DOHH2 (cell line): ENCODE data around the gene ADAMTS16.

Source experiments
- H3F3A ChIP-seq: fragments of 200-600 bp; sonication (generic), shearing (Covaris generic); 2 replicates; pipeline ENCODE4 v1.6.0; 2016; ENCODE audit warnings: antibody characterized with exemption, mild to moderate bottlenecking; ENCODE audit not compliant: control insufficient read depth, insufficient read depth
- H3K27ac ChIP-seq: fragments of 200-600 bp; sonication (generic); 2 replicates; pipeline ENCODE4 v1.5.1; 2014; ENCODE audit warnings: low read depth, mild to moderate bottlenecking, low read length, moderate library complexity
- H3K27me3 ChIP-seq: fragments of 200-600 bp; sonication (generic); 2 replicates; pipeline ENCODE4 v1.6.1; 2014; ENCODE audit warnings: mild to moderate bottlenecking, low read length, mixed read lengths; ENCODE audit not compliant: control insufficient read depth
- H3K36me3 ChIP-seq: fragments of 200-600 bp; sonication (generic); 2 replicates; pipeline ENCODE4 v1.6.1; 2014; ENCODE audit warnings: mild to moderate bottlenecking, low read length, moderate library complexity, mixed read lengths; ENCODE audit not compliant: control insufficient read depth
- H3K4me1 ChIP-seq: fragments of 200-600 bp; sonication (generic); 2 replicates; pipeline ENCODE4 v1.6.1; 2014; ENCODE audit warnings: mild to moderate bottlenecking, low read length, mixed read lengths; ENCODE audit not compliant: control insufficient read depth
- H3K4me2 ChIP-seq: fragments of 200-600 bp; sonication (generic); 2 replicates; pipeline ENCODE4 v1.6.0; 2014; ENCODE audit warnings: mild to moderate bottlenecking, low read length, moderate library complexity
- H3K4me3 ChIP-seq: fragments of 200-600 bp; sonication (generic); 2 replicates; pipeline ENCODE4 v1.5.1; 2014; ENCODE audit warnings: mild to moderate bottlenecking, low read length, mixed read lengths
- H3K79me2 ChIP-seq: fragments of 200-600 bp; sonication (generic); 2 replicates; pipeline ENCODE4 v1.6.1; 2014; ENCODE audit warnings: mild to moderate bottlenecking, low read length, mixed read lengths; ENCODE audit not compliant: control insufficient read depth
- H3K9me2 ChIP-seq: fragments of 200-600 bp; sonication (generic); replicated peaks from 2 replicates; pipeline ENCODE4 v1.6.1; 2014; ENCODE audit warnings: mild to moderate bottlenecking, low read length, mixed read lengths; ENCODE audit not compliant: control insufficient read depth
- H3K9me3 ChIP-seq: fragments of 200-600 bp; sonication (generic); 2 replicates; pipeline ENCODE4 v1.6.1; 2014; ENCODE audit warnings: antibody characterized with exemption, low read length, mixed read lengths; ENCODE audit not compliant: control insufficient read depth, insufficient read depth
- H4K20me1 ChIP-seq: fragments of 200-600 bp; sonication (generic); 2 replicates; pipeline ENCODE4 v1.6.0; 2014; ENCODE audit warnings: low read depth, mild to moderate bottlenecking, antibody characterized with exemption, low read length, moderate library complexity; ENCODE audit not compliant: control insufficient read depth, insufficient read depth
- EZH2phosphoT487 ChIP-seq: fragments of 200-600 bp; sonication (generic); IDR thresholded peaks from 2 replicates; pipeline ENCODE4 v1.6.1; 2017; ENCODE audit warnings: borderline replicate concordance, mild to moderate bottlenecking, antibody characterized with exemption, low read length, moderate library complexity, mixed read lengths
- TF ChIP-seq, protein P1 (sequence below): fragments of 200-600 bp; sonication (generic); IDR thresholded peaks from one replicate; pipeline ENCODE4 v1.5.1; 2014; ENCODE audit warnings: antibody characterized with exemption, mild to moderate bottlenecking, low read depth, low read length; ENCODE audit not compliant: poor library complexity, severe bottlenecking

ADAMTS16 gene

DNA sequence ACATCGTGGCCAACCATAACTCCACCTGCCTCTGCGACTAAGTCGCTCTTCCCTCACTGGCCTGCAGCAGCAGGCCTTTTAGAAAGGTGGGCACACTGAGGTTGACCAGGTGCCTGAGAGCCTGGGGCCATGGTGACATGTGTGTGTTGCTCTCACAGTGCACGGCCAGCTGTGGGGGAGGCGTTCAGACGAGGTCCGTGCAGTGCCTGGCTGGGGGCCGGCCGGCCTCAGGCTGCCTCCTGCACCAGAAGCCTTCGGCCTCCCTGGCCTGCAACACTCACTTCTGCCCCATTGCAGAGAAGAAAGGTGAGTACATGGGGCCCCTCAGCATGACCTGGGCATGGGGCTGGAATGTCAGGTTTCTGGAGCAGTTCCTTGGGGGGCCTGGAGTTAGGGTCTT, 177.8 kb downstream of the ADAMTS16 start:
- TF ChIP-seq, protein P1, sequence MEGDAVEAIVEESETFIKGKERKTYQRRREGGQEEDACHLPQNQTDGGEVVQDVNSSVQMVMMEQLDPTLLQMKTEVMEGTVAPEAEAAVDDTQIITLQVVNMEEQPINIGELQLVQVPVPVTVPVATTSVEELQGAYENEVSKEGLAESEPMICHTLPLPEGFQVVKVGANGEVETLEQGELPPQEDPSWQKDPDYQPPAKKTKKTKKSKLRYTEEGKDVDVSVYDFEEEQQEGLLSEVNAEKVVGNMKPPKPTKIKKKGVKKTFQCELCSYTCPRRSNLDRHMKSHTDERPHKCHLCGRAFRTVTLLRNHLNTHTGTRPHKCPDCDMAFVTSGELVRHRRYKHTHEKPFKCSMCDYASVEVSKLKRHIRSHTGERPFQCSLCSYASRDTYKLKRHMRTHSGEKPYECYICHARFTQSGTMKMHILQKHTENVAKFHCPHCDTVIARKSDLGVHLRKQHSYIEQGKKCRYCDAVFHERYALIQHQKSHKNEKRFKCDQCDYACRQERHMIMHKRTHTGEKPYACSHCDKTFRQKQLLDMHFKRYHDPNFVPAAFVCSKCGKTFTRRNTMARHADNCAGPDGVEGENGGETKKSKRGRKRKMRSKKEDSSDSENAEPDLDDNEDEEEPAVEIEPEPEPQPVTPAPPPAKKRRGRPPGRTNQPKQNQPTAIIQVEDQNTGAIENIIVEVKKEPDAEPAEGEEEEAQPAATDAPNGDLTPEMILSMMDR: no peak
- TF ChIP-seq EZH2phosphoT487: no peak
- Histone ChIP-seq H3K4me3 (no peak overlapping the region), H3K27ac (no peak overlapping the region), H3K79me2 (no peaks in the 10 kb centered on the region), H3K9me3 (no peaks in the 10 kb centered on the region), H3K27me3 (no peaks in the 10 kb centered on the region), H4K20me1 (no peaks in the 10 kb centered on the region), H3K4me1 (no peaks in the 10 kb centered on the region), H3K4me2 (no peak overlapping the region), H3K9me2 (no peaks in the 10 kb centered on the region), H3K36me3 (no peaks in the 10 kb centered on the region), H3F3A (no peaks in the 10 kb centered on the region)

DNA sequence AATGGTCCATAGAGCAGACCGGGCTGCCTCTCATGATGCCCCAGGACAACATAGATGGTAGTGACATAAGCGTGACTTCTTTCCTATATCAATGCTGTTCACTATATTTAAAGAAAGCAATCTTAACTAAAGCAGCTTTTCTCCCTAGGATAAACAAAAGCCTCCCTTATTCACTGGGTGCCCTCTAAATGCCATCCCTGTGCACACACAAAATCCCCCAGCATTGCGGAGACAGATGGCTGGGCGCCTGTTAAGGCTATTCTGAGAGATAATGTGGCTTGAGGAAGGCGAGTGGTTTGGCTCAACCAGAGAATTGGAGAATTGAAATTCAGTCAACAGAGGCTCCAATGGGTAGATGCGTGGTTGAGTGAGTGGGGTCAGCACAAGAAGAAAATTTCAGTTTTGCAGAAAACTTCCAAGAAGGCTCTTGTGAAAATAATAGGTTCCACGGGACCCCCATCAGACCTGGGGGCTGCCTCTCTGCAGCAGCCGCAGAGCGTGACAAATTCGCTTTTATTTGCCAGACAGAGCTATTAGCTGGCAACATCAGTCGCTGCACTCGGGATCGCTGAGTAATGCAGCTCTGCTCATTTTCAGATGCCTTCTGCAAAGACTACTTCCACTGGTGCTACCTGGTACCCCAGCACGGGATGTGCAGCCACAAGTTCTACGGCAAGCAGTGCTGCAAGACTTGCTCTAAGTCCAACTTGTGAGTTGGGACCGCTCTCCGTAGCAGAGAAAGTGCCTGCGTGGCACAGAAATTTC, 178.5 kb downstream of the ADAMTS16 start:
- Histone ChIP-seq H3F3A (no peaks in the 10 kb centered on the region), H3K4me3 (no peak overlapping the region), H3K27me3 (no peaks in the 10 kb centered on the region), H3K27ac (no peak overlapping the region), H4K20me1 (no peaks in the 10 kb centered on the region), H3K4me2 (no peak overlapping the region), H3K79me2 (no peaks in the 10 kb centered on the region), H3K9me2 (no peaks in the 10 kb centered on the region), H3K4me1 (no peaks in the 10 kb centered on the region), H3K36me3 (no peaks in the 10 kb centered on the region), H3K9me3 (no peaks in the 10 kb centered on the region)
- TF ChIP-seq, protein P1: no peak
- TF ChIP-seq EZH2phosphoT487: no peak

- no peaks in the 10 kb centered on the region for H3F3A ChIP-seq
- no peaks in the 10 kb centered on the region for H3K9me2 ChIP-seq
- no peak overlapping the region for H3K4me2 ChIP-seq
- no peaks in the 10 kb centered on the region for H3K79me2 ChIP-seq
- no peaks in the 10 kb centered on the region for H3K27me3 ChIP-seq
- no peak for TF ChIP-seq EZH2phosphoT487
- TF ChIP-seq, protein P1: no peak
- H3K4me1 ChIP-seq: no peaks in the 10 kb centered on the region
- no peak overlapping the region for H3K4me3 ChIP-seq
- no peak overlapping the region for H3K27ac ChIP-seq
- H3K36me3 ChIP-seq: no peaks in the 10 kb centered on the region
- H4K20me1 ChIP-seq: no peaks in the 10 kb centered on the region
- no peaks in the 10 kb centered on the region for H3K9me3 ChIP-seq
Measured at GRCh38 chr5:5320062-5320805, 180.1 kb downstream of the ADAMTS16 start.
